Nephron (organoid): ENCODE measurements around the gene POLD2.

ENCODE experiments used
- H3K27ac Mint-ChIP-seq, 3 experiments: 2 replicates each; pipeline ENCODE4 v1.8.0; 2020; ENCODE audit warnings: mixed read lengths in 3 of 3, mild to moderate bottlenecking in 2 of 3, moderate library complexity in 1 of 3
- H3K27me3 Mint-ChIP-seq: 2 replicates; pipeline ENCODE4 v1.8.0; 2021; ENCODE audit warnings: low read depth, mild to moderate bottlenecking, moderate library complexity, mixed read lengths
- H3K36me3 Mint-ChIP-seq: 2 replicates; pipeline ENCODE4 v1.8.0; 2020; ENCODE audit warnings: low read depth, mixed read lengths
- H3K4me1 Mint-ChIP-seq: 2 replicates; pipeline ENCODE4 v1.8.0; 2020; ENCODE audit warnings: mixed read lengths
- H3K4me3 Mint-ChIP-seq, 3 experiments: 2 replicates each; pipeline ENCODE4 v1.8.0; 2020; ENCODE audit warnings: mild to moderate bottlenecking in 3 of 3, mixed read lengths in 3 of 3, moderate library complexity in 2 of 3
- H3K9me3 Mint-ChIP-seq: 2 replicates; pipeline ENCODE4 v1.8.0; 2020; ENCODE audit warnings: mixed read lengths
- TF ChIP-seq, protein P1 (sequence below), 3 experiments: fragments of 200-600 bp; sonication (generic); IDR thresholded peaks; one replicate each; pipeline ENCODE4 v1.5.0; 2021; ENCODE audit warnings: antibody characterized with exemption in 3 of 3; ENCODE audit not compliant: unreplicated experiment in 3 of 3

Gene POLD2

DNA sequence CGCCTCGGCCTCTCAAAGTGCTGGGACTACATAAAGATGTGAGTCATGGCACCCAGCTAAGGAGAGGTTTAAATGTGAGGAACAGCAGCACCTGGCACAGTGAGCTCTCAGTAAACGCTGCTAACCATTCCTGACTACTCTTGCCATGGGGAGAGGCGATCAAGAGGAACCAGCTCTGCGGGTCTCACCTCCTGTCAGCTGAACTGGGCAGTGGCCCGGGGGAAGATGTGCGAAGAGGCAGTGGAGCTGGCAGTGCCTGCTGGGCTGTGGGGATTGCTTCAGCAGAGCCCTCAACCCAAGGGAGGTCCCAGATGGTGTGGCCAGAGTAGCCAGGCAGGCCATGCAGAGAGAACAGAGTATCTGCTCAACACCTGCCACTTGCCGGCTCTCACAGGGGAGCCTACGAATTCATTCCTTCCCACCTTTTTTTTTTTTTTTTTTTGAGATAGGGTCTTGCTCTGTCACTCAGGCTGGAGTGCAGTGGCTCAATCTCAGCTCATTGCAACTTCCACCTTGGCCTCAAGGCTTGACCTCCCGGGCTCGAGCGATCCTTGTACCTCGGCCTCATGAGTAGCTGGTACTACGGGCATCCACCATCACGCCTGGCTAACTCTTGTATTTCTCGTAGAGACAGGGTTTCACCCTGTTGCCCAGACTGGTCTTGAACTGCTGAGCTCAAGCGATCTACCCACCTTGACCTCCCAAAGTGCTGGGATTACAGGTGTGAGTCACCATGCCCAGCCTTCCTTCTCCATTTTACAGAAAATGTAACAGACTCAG is 47.9 kb downstream of the POLD2 start:
- TF ChIP-seq, protein P1, sequence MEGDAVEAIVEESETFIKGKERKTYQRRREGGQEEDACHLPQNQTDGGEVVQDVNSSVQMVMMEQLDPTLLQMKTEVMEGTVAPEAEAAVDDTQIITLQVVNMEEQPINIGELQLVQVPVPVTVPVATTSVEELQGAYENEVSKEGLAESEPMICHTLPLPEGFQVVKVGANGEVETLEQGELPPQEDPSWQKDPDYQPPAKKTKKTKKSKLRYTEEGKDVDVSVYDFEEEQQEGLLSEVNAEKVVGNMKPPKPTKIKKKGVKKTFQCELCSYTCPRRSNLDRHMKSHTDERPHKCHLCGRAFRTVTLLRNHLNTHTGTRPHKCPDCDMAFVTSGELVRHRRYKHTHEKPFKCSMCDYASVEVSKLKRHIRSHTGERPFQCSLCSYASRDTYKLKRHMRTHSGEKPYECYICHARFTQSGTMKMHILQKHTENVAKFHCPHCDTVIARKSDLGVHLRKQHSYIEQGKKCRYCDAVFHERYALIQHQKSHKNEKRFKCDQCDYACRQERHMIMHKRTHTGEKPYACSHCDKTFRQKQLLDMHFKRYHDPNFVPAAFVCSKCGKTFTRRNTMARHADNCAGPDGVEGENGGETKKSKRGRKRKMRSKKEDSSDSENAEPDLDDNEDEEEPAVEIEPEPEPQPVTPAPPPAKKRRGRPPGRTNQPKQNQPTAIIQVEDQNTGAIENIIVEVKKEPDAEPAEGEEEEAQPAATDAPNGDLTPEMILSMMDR (IDR thresholded peaks at IDR 0.05; ENCODE audit: unreplicated experiment in 3 of 3) = no peak
- Mint-ChIP-seq H3K9me3 (no peaks in the 10 kb centered on the region), H3K4me1 (peaks cover 9% of the 10 kb centered on the region), H3K4me3 (no peak overlapping the region), H3K27me3 (no peaks in the 10 kb centered on the region), H3K27ac (no peak overlapping the region), H3K36me3 (peaks cover 33% of the 10 kb centered on the region)

DNA sequence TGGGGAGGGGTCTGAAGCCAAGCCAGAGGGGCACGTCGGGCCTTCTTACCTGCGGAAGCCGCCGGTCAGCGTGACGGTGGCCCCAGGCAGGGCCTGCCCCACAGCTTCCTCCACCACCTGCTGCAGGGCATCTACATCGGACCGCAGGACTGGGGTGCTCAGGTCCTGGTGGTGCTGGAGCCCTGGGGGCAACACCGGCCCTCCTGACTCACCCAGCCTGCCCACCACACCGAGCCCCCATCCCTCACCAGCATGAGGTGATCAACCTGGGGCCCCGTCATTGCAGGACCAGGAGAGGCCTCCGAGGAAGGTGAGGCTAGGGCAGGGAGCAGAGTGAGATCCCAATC is 49.0 kb downstream of the POLD2 start:
- peaks cover 33% of the 10 kb centered on the region for H3K36me3 Mint-ChIP-seq
- H3K9me3 Mint-ChIP-seq = no peaks in the 10 kb centered on the region
- no peak overlapping the region for H3K4me3 Mint-ChIP-seq
- H3K27ac Mint-ChIP-seq = no peak overlapping the region
- TF ChIP-seq, protein P1 (IDR thresholded peaks at IDR 0.05; ENCODE audit: unreplicated experiment in 3 of 3) = no peak
- H3K27me3 Mint-ChIP-seq = no peaks in the 10 kb centered on the region
- peaks cover 9% of the 10 kb centered on the region for H3K4me1 Mint-ChIP-seq

DNA sequence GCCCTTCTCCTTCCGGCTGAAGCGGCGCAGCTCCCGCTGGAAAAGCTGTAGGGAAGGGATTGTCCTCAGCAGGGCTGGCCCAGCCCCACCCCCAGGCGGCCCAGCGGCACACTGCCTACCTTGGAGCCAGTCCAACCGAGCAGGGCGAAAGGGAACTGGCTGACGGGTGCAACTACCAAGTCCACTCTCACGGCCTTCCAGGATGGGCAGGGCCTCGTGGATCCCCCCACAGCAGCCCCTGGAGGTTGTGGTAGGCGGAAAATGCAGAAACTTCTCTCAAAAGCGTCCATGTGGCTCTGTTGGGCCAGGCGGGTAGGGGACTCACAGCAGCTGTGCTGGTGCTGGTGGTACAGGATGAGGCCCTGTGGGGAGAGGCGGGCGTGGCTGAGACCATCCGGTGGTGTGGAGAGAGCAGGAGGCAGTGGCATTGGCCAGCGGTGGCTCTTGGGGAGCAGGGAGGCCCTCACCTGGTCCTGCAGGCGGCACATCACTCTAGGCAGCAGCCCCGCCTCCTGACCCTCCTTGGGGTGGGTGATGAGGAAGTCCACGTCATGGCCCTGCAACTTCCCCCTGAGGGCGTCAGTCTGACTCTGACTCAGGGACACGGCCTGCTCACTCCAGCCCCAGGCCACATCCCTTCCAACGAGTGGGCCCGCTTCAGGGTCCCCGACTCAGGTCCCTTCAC is 49.5 kb downstream of the POLD2 start:
- Mint-ChIP-seq H3K9me3 (no peaks in the 10 kb centered on the region), H3K27ac (no peak overlapping the region), H3K27me3 (no peaks in the 10 kb centered on the region), H3K36me3 (peaks cover 33% of the 10 kb centered on the region), H3K4me1 (peaks cover 9% of the 10 kb centered on the region), H3K4me3 (no peak overlapping the region)
- TF ChIP-seq, protein P1 (IDR thresholded peaks at IDR 0.05; ENCODE audit: unreplicated experiment in 3 of 3) = no peak

DNA sequence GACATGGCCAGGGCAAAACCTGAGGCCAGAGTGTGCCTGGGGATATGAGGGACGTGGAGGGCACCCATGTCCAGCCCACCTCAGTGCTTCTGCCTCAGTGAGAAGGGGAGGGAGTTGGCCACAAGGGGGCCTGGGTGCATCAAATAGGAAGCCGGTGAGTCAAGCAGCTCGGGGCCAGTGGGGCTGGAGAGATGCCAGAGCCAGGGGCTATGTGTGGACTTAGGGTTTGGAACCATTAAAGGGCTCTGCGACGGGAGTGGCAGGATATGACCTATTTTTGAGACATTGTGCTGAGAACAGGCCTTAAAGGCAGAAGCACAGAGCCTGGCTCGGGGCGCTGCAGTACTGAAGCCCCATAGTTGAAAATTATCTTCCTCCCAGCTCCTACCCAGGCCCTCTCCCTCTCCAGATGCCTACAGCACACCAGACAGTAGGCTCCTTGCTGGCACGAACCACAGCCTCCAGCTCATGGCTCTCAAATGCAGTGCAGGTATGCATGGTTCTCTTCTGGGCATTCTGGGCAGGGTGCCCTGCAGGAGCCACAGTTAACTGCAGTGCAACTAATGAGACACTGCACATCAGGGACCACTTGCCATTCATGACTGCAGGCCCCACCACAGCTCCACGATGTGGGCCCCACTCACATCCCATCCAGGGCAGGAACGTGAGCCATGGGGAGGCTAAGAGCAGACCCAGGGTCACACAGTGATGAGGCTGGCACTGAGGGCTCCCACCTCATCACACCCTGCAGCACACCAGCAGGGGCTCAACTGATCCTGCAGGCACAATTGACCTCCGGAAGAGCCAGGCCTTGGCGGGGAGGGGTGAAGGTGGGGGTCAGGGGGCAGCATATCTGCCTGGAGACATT is 50.8 kb downstream of the POLD2 start:
- Mint-ChIP-seq H3K9me3 (no peaks in the 10 kb centered on the region), H3K36me3 (peaks cover 23% of the 10 kb centered on the region), H3K4me1 (peaks cover 5% of the 10 kb centered on the region), H3K27me3 (no peaks in the 10 kb centered on the region), H3K4me3 (no peak overlapping the region), H3K27ac (peak overlapping the region in 2 of 3 experiments; percentile 50 to 69)
- TF ChIP-seq, protein P1 (IDR thresholded peaks at IDR 0.05; ENCODE audit: unreplicated experiment in 3 of 3) = peak; percentile 58 to 65 (median 62)

- no peaks in the 10 kb centered on the region for H3K27me3 Mint-ChIP-seq
- no peak overlapping the region for H3K4me3 Mint-ChIP-seq
- H3K4me1 Mint-ChIP-seq = peaks cover 12% of the 10 kb centered on the region
- H3K36me3 Mint-ChIP-seq = peaks cover 20% of the 10 kb centered on the region
- no peaks in the 10 kb centered on the region for H3K9me3 Mint-ChIP-seq
- TF ChIP-seq, protein P1 (IDR thresholded peaks at IDR 0.05; ENCODE audit: unreplicated experiment in 3 of 3) = no peak
- peak overlapping the region in 2 of 3 experiments; percentile 50 to 69 for H3K27ac Mint-ChIP-seq
Measured at GRCh38 chr7:44071726-44072363, 51.5 kb downstream of the POLD2 start.
